MM.1S (cell line): Measurements from ENCODE around the gene TBC1D8.
A peak's percentile ranks its signal among the peaks of the same experiment; 100 is the strongest.

ENCODE experiments used
- DNase-seq: peaks from one replicate; pipeline ENCODE4 v3.0.0-alpha.2; 2015
- H2AFZ ChIP-seq: fragments of 300-600 bp; sonication (generic); 2 replicates; pipeline ENCODE4 v1.6.0; 2016; ENCODE audit warnings: antibody characterized with exemption, low read length
- H3F3A ChIP-seq: fragments of 300-600 bp; sonication (generic); 2 replicates; pipeline ENCODE4 v1.6.1; 2016; ENCODE audit warnings: mild to moderate bottlenecking, antibody characterized with exemption, low read length, moderate library complexity, mixed read lengths; ENCODE audit not compliant: insufficient read depth
- H3K27ac ChIP-seq: fragments of 300-600 bp; sonication (generic); 2 replicates; pipeline ENCODE4 v1.5.1; 2016; ENCODE audit warnings: mild to moderate bottlenecking, low read length
- H3K27me3 ChIP-seq: fragments of 300-600 bp; sonication (generic); replicated peaks from 2 replicates; pipeline ENCODE4 v1.6.0; 2016; ENCODE audit warnings: low read length; ENCODE audit not compliant: insufficient read depth
- H3K36me3 ChIP-seq: fragments of 300-600 bp; sonication (generic); replicated peaks from 2 replicates; pipeline ENCODE4 v1.6.1; 2016; ENCODE audit warnings: mild to moderate bottlenecking, low read length, mixed read lengths; ENCODE audit not compliant: insufficient read depth
- H3K4me1 ChIP-seq: fragments of 300-600 bp; sonication (generic); 2 replicates; pipeline ENCODE4 v1.6.1; 2016; ENCODE audit warnings: low read length, mixed read lengths
- H3K4me2 ChIP-seq: fragments of 300-600 bp; sonication (generic); 2 replicates; pipeline ENCODE4 v1.6.0; 2016; ENCODE audit warnings: low read depth, low read length
- H3K4me3 ChIP-seq: fragments of 300-600 bp; sonication (generic); 2 replicates; pipeline ENCODE4 v1.5.1; 2016; ENCODE audit warnings: low read length, mixed read lengths
- H3K79me2 ChIP-seq: fragments of 300-600 bp; sonication (generic); 2 replicates; pipeline ENCODE4 v1.6.1; 2016; ENCODE audit warnings: mixed run types, low read length, mixed read lengths
- H3K9ac ChIP-seq: fragments of 300-600 bp; sonication (generic); 2 replicates; pipeline ENCODE4 v1.6.1; 2016; ENCODE audit warnings: low read length, mixed read lengths
- H3K9me2 ChIP-seq: fragments of 300-600 bp; sonication (generic); replicated peaks from 2 replicates; pipeline ENCODE4 v1.6.1; 2016; ENCODE audit warnings: mild to moderate bottlenecking, low read length, mixed read lengths; ENCODE audit not compliant: insufficient read depth
- H3K9me3 ChIP-seq: fragments of 300-600 bp; sonication (generic); replicated peaks from 2 replicates; pipeline ENCODE4 v1.6.1; 2016; ENCODE audit warnings: mild to moderate bottlenecking, low read length, mixed read lengths; ENCODE audit not compliant: insufficient read depth
- H4K20me1 ChIP-seq: fragments of 300-600 bp; sonication (generic); 2 replicates; pipeline ENCODE4 v1.6.1; 2016; ENCODE audit warnings: mild to moderate bottlenecking, low read length, moderate library complexity, mixed read lengths; ENCODE audit not compliant: insufficient read depth
- EZH2 ChIP-seq: fragments of 300-600 bp; sonication (generic); optimal IDR thresholded peaks from 2 replicates; pipeline ENCODE3; 2017; ENCODE audit warnings: low read depth, mild to moderate bottlenecking, antibody characterized with exemption, low read length, mixed read lengths
- EZH2phosphoT487 ChIP-seq: fragments of 300-600 bp; sonication (generic); IDR thresholded peaks from 2 replicates; pipeline ENCODE4 v1.6.1; 2018; ENCODE audit warnings: antibody characterized with exemption, low read length
- TF ChIP-seq, protein P1 (sequence below): fragments of 300-600 bp; sonication (generic); IDR thresholded peaks from 2 replicates; pipeline ENCODE4 v1.5.1; 2016; ENCODE audit warnings: antibody characterized with exemption, low read length, mixed read lengths

The TBC1D8 gene

DNA sequence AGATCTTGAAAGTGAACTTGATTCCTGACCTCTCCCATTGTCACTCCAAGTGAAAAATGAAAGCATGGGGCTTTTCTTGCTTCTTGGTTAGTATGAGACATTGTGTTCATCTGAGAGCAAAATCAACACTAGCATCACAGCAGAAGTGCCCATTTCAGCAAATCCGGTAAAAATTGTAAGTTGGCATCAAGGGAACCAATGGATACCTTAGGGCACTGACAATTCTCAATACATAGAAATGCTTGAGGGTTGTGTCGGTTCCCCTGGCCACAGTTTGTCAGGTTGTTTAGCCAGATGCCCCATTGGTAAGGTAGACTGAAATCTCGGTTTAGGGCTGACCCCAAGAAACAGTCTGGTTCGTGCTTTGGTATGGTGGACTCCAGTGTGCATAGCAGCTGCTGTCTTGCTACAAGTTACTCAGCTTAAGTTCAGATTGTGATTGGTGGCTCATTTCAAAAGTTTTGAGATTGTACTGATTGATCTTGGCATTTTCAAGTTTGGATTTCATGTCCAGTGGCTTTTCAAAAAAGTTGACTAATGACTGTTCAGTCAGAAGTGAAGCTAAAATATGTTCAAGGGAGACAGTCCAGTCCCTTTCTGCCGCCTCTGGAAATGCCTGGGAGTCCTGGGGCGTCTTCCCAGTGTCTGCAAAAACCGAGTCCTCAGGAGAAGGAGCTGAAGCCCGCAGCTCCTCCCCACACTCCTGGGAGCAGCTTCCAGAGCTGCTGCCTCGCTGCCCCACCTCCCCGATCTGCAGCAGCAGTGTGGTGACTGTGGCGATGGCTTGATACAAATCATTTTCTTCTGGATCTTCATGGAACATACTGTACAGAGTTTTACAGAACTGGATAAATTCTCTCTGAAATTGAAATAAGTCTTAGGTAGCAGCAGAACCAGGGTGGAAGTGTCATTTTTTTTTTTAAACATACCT lies 143.5 kb downstream of the TBC1D8 start:
- Histone ChIP-seq H3F3A (peaks cover 44% of the 10 kb centered on the region), H3K79me2 (peaks cover 51% of the 10 kb centered on the region), H4K20me1 (peaks cover 15% of the 10 kb centered on the region; the same call in 1 of the 2 replicates), H3K9me2 (no peaks in the 10 kb centered on the region), H2AFZ (no peak overlapping the region), H3K27ac (no peak overlapping the region), H3K4me1 (peaks cover 8% of the 10 kb centered on the region), H3K9ac (no peak overlapping the region), H3K9me3 (no peaks in the 10 kb centered on the region), H3K27me3 (no peaks in the 10 kb centered on the region), H3K4me2 (no peak overlapping the region), H3K36me3 (peaks cover 30% of the 10 kb centered on the region), H3K4me3 (no peak overlapping the region)
- DNase-seq = no peak
- TF ChIP-seq EZH2 = no peak
- no peak for TF ChIP-seq EZH2phosphoT487
- TF ChIP-seq, protein P1, sequence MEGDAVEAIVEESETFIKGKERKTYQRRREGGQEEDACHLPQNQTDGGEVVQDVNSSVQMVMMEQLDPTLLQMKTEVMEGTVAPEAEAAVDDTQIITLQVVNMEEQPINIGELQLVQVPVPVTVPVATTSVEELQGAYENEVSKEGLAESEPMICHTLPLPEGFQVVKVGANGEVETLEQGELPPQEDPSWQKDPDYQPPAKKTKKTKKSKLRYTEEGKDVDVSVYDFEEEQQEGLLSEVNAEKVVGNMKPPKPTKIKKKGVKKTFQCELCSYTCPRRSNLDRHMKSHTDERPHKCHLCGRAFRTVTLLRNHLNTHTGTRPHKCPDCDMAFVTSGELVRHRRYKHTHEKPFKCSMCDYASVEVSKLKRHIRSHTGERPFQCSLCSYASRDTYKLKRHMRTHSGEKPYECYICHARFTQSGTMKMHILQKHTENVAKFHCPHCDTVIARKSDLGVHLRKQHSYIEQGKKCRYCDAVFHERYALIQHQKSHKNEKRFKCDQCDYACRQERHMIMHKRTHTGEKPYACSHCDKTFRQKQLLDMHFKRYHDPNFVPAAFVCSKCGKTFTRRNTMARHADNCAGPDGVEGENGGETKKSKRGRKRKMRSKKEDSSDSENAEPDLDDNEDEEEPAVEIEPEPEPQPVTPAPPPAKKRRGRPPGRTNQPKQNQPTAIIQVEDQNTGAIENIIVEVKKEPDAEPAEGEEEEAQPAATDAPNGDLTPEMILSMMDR = no peak

DNA sequence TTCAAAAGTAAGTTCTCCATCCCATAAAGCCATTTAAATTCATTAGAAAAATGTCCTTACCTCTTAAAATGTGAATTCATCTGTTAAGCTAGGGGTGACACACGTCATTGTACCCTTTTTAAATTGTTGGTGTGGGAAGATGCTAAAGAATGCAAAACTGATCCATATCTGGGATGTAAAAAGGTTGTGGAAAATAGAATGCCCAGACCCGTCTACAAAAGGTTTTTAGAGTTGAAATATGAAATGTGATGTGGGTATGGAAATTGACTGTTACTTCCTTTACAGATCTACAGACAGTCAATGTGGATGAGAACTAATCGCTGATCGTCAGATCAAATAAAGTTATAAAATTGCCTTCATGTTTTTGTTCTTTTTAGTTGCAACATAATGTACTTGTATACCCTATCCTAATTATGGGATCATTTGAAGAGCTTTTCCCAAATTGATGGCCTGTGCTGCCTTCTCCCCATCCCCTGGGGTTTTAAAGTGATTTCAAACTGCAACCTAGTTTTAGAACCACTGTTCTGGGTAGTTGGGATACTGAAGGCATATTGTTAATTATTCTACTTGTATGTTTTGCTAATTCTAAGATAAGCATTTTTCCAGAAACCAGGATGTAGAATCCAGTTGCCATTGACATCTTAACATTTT lies 145.0 kb downstream of the TBC1D8 start:
- H3K4me1 ChIP-seq = peaks cover 12% of the 10 kb centered on the region
- H3K27ac ChIP-seq = no peak overlapping the region
- H3K9me2 ChIP-seq = no peaks in the 10 kb centered on the region
- no peaks in the 10 kb centered on the region for H3K9me3 ChIP-seq
- no peaks in the 10 kb centered on the region for H3K27me3 ChIP-seq
- DNase-seq = no peak
- no peak for TF ChIP-seq EZH2phosphoT487
- TF ChIP-seq, protein P1 = no peak
- no peak for TF ChIP-seq EZH2
- H3K36me3 ChIP-seq = peaks cover 30% of the 10 kb centered on the region
- peaks cover 34% of the 10 kb centered on the region for H3F3A ChIP-seq
- no peak overlapping the region for H2AFZ ChIP-seq
- H3K4me2 ChIP-seq = no peak overlapping the region
- H4K20me1 ChIP-seq = peaks cover 15% of the 10 kb centered on the region; the same call in 1 of the 2 replicates
- H3K9ac ChIP-seq = no peak overlapping the region
- peaks cover 57% of the 10 kb centered on the region for H3K79me2 ChIP-seq
- H3K4me3 ChIP-seq = no peak overlapping the region

DNA sequence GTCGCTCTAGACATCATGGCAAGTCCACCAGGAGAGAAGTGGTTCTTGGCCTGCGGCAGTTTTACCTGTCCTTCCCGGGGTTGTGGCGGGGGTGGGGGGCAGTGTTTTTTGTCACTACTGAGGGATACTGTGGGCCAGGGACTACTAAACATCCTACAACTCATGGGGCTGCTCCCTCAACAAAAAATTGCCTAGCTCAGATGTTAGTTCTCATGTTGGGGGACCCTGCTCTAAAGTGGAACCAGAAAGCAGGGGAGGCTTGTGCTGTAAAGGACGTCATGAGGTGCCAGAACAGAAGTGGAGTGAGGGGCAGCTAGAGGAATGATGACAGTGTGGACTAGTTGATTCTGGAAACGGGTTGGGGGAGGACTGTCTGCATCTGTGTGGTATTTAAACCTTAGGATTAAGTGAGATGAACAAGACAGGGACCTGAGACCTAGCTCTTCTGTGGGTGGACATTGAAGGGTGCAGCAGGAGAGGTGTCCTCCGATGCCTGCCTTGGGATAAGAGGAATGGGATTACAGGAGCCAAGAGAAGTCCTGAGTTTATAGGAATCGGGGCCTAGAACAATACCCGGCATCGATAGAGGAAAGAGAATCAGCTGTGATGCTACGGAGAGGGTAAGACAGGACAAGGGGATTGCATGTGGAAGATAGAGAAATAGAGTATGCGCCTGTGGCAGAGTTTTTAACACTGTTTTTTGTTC lies 146.4 kb downstream of the TBC1D8 start:
- no peaks in the 10 kb centered on the region for H3K9me2 ChIP-seq
- no peak for DNase-seq
- peaks cover 29% of the 10 kb centered on the region for H3F3A ChIP-seq
- peaks cover 15% of the 10 kb centered on the region; the same call in 1 of the 2 replicates for H4K20me1 ChIP-seq
- no peak overlapping the region for H3K9ac ChIP-seq
- H3K4me3 ChIP-seq = no peak overlapping the region
- H3K9me3 ChIP-seq = no peaks in the 10 kb centered on the region
- H3K79me2 ChIP-seq = peaks cover 57% of the 10 kb centered on the region
- H3K4me2 ChIP-seq = peak overlapping the region; percentile 76; the same call in 1 of the 2 replicates
- TF ChIP-seq EZH2 = no peak
- no peak for TF ChIP-seq EZH2phosphoT487
- TF ChIP-seq, protein P1 = no peak
- H3K27me3 ChIP-seq = no peaks in the 10 kb centered on the region
- no peak overlapping the region for H3K27ac ChIP-seq
- H3K4me1 ChIP-seq = peaks cover 12% of the 10 kb centered on the region
- peaks cover 30% of the 10 kb centered on the region for H3K36me3 ChIP-seq
- H2AFZ ChIP-seq = no peak overlapping the region
